ENCODE results near the gene MROH8.
"Not testable (repeated sequence)": the region's sequence is repeated elsewhere in the genome, so short reads cannot be mapped to it uniquely, and the experiment has no call there.

MROH8 gene

GRCh38 chr20:37152284-37152683 is 27.1 kb downstream of the MROH8 start:
- no peak for DNase-seq

- DNase-seq: no peak
Measured at GRCh38 chr20:37151529-37151928, 27.8 kb downstream of the MROH8 start.

- DNase-seq: not testable (repeated sequence)
Measured at GRCh38 chr20:37150864-37151263, 28.5 kb downstream of the MROH8 start.

DNA sequence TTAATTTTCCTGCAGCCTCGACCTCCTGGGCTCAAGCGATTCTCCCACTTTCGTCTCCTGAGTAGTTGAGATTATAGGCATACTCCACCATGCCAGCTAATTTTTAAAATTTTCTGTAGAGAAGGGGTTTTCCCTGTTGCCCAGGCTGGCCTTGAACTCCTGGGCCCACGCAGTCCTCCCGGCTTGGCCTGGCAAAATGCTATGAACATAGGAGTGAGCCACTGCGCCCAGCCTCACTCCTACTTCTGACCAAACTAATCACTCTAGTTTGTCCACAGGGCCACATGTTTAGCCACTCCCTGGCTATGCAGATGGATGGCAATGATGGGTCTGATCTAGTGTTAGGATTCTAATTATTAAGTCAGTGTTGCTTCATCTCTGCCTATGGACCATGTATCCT is 32.1 kb downstream of the MROH8 start:
- no peak for DNase-seq

DNA sequence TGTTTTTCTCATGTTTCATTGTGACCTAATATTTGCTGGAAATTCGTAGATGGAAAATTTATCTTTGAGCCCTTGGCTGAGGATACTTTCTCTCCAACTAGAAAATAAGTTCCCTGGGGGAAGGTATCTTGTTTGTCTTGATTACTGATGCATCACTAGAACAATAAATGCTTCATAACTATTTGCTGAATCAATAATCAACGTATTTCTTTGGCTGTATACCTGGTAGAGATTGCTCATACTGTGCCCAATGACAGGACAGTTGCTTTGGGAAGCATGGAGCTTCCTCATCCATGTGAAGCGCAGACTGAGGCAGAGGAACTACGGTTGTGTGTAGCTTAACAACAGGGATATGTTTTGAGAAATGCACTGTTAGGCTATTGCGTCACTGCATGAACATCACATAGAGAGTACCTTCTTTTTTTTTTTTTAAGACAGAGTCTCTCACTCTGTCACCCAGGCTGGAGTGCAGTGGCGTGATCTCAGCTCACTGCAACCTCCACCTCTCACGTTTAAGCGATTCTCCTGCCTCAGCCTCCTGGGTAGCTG is 34.4 kb downstream of the MROH8 start:
- DNase-seq: peak; percentile 38 to 41

DNA sequence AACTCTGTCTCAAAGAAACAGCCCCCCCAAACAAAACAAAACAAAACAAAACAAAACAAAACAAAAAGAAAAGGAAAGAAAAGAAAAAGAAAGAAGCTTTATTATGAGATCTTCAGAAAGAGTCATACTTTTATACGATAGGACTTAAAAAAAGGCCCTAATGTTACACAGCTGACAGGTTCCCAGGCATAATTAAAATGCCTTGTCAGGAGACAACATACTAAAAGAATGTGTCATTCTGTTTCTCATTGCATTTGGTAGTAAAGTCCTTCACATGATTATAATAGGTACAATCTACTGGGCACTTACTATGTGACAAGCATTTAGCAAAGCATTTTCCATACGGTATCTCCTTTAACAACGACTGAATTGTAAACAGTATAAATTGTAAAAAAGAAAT is 36.6 kb downstream of the MROH8 start:
- DNase-seq: no peak

- no peak for DNase-seq
Measured at GRCh38 chr20:37137547-37137946, 41.8 kb downstream of the MROH8 start.

- no peak for DNase-seq
Measured at GRCh38 chr20:37133952-37134351, 45.4 kb downstream of the MROH8 start.

DNA sequence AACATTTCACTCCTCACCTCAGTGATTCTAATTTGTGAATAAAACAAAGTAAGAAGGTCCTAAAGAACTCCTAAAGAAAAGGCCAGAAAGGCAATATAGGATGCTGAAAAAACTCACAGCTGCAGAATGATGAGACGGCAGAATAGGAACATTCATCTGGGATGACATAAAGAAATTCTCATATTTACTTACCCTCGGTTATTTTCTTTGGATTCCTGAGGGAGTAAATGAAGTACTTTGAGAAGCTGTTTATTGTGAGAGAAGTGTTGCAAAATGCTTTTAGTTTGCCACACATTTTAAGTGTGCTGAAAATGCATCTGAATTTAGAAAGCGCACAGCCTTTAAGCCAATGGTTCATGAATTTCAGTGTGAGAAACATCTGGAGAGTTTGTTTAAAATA is 47.9 kb downstream of the MROH8 start:
- no peak for DNase-seq

- no peak for DNase-seq
Measured at GRCh38 chr20:37128803-37129202, 50.5 kb downstream of the MROH8 start.

GRCh38 chr20:37126290-37126689 is 53.1 kb downstream of the MROH8 start:
- not testable (repeated sequence) for DNase-seq

DNA sequence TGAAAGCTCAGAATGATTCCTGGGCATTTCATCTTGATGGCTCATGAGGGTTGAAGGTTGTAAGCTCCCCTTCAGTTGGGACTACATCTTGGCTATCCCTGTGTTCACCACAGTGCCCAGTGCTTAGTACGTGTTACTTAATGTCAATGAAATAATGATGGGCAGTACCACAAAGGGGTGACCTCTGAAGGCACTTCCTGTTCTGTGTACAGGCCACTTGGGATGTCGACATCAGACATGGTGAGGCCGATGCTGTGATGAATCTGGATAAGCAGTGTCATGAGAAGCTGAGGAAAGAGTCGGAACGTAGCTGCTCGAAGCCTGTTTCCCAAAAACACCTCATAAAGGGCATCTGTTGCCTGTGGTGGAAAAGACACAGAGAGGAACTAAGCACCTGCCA is 55.9 kb downstream of the MROH8 start:
- DNase-seq: peak; percentile 85 to 89

DNA sequence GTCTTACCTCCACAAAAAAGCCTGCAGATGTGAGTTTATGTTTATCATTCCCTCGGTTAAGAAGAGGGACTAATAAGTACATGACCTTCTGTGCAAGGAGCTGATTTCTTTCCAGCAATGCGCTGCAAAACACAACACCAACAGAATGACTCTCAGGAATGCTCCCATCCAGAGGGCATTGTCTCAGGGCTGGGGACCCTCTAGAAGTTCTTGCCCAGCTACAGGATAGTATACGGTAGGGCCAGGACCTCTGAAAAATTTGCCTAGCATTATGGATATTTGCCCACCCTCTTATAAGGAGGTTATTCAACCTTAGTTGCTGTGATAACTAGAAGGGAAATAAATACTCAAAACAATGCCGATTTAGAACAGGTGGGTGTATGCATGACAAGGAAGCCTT is 58.9 kb downstream of the MROH8 start:
- no peak for DNase-seq

- no peak for DNase-seq
Measured at GRCh38 chr20:37119356-37120036, 59.9 kb downstream of the MROH8 start.

DNA sequence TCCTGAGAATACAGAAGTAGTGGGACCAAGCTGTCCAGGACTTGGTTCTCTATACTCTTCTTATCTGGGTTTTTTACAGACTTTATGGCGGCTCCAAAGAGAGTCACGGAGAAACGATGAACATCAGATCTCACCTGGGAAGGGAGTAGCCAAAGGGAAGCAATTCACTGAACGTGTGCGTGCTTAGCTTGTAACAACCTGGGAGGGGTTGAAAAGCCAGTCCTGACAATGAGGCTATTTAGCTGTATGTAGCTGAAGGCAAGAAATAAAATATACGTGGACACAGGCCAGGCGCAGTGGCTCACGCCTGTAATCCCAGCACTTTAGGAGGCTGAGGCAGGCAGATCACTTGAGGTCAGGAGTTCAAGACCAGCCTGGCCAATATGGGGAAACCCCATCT is 65.3 kb downstream of the MROH8 start:
- no peak for DNase-seq

DNA sequence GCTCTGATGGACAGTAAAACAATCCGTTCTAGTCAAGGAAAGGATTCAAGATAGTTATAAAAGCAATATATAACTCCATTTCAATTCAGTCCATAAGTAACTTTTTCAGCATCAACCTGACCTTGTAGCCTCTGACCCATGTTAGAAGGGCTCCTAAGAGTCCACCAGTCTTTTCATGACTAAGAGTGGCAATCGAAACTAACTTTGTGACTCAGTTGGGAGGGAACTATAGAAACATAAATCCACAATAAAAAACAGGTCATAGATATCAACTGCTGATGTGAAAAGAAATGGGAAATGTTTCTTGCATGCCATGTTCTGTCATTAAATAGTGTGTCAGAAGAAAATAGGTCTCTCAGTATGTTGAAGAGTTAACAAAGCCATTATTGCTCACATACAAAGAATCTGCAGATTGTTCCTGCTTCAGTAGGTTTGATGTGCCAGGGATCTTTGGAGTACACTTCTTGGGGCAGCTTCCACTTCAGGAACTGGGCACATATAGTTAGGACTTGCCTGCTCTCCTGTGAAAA is 67.4 kb downstream of the MROH8 start:
- no peak for DNase-seq

DNA sequence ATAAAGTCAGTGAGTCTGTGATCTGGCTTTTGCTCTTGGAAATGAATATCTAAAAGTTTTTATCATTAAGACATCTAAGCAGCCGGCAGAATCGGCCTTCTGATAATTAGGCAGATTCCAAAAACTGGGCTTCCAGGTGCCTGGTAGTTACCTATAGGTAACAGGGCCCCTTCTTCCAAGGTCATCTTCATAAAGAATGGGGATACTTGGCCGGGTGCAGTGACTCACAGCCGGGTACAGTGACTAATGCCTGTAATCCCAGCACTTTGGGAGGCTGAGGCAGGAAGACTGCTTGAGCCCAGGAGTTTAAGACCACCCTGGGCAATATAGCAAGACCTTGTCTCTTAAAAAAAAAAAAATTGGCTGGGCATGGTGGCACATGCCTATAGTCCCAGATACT is 70.7 kb downstream of the MROH8 start:
- DNase-seq: no peak

GRCh38 chr20:37102571-37102970 is 76.8 kb downstream of the MROH8 start:
- DNase-seq: no peak

- no peak for DNase-seq
Measured at GRCh38 chr20:37096415-37097041, 82.8 kb downstream of the MROH8 start.

DNA sequence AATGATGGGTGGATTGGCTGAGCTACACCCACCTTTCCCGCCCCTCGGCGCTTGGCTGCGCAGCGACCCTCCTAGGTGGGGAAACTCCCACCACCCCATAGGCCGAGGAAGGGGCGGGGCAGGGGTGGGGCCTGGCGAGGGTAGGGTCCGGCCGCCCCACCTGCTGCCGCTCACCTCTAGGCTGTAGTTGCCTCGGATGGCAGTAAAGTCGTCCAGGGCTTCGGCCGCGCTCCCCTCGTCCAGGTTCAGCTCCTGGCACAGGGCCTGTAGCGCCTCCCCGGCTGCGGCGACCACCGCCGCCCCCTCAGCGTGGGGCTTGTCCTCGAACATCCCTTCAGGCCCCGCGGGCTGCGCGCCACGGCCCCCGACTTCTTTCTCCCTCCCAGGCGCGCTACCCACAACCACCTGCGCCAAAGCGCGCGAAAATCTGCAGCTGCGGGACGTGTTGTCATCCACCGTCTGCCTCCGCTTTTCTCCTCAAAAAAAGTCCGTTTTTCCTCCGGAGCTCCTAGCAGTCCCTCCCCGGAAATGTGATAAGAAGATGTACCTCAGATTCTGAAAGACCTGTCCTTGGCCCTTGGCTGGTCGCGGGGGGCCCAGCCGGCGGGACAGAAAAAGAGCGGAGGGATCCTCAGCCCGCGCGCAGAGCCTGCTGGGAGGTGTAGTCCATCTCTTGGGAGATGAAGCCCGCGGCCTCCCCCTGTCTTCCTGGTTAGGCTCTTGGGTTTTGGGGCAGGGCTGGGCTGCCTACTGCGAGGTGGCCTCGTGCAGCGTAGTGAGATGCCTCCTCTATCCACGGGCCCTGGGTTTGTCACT is 83.5 kb downstream of the MROH8 start, which contains the start of gene RBL1:
Gene RBL1, minus strand, starts transcription at position 399 of the 816 bp plus-strand sequence. Its CDS starts 69 bp downstream, at position 330.
- DNase-seq: peak; percentile 55 to 62

- peak; percentile 13 to 21 for DNase-seq
Measured at GRCh38 chr20:37095108-37095598, 84.2 kb downstream of the MROH8 start.

DNA sequence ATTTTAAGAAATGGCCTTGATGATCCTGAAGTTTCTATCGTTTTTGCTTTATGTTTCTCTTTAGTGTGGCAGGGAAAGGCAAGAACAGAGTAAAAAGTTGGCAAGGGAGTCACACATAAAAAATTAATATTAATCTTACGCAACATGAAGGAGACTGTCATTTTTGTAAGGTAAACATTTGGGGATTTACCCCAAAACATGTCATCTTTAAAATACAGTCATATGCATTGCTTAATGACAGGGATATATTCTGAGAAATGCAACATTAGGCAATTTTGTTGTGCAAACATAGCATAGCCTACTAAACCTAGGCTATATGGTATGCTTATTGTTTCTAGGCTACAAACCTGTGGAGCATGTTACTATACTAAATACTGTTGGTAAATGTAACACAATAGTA is 88.9 kb downstream of the MROH8 start:
- peak; percentile 85 to 86 for DNase-seq

GRCh38 chr20:37081717-37082289 is 97.5 kb downstream of the MROH8 start:
- DNase-seq: peak in 1 of 2 donors; percentile 23

Measured in inflammatory macrophage treated with lipopolysaccharide for 1 hour (primary cell).